ENCODE results near the gene FRYL.

The FRYL gene

GRCh38 chr4:48570646-48571220 is 209.3 kb downstream of the FRYL start:
- DNase-seq (ENCODE audit: low read depth in 2 of 3, low spot score in 1 of 3) = no peak

- DNase-seq (ENCODE audit: low read depth in 2 of 3, low spot score in 1 of 3) = no peak
Measured at GRCh38 chr4:48566034-48566384, 214.1 kb downstream of the FRYL start.

GRCh38 chr4:48565362-48566033 is 214.6 kb downstream of the FRYL start:
- DNase-seq (ENCODE audit: low read depth in 2 of 3, low spot score in 1 of 3) = no peak

GRCh38 chr4:48564151-48564550 is 215.9 kb downstream of the FRYL start:
- no peak for DNase-seq (ENCODE audit: low read depth in 2 of 3, low spot score in 1 of 3)

GRCh38 chr4:48558819-48559218 is 221.3 kb downstream of the FRYL start:
- DNase-seq (ENCODE audit: low read depth in 2 of 3, low spot score in 1 of 3) = no peak

GRCh38 chr4:48558026-48558425 is 222.1 kb downstream of the FRYL start:
- no peak for DNase-seq (ENCODE audit: low read depth in 2 of 3, low spot score in 1 of 3)

- DNase-seq (ENCODE audit: low read depth in 2 of 3, low spot score in 1 of 3) = no peak
Measured at GRCh38 chr4:48557478-48557877, 222.6 kb downstream of the FRYL start.

GRCh38 chr4:48556268-48556667 is 223.8 kb downstream of the FRYL start:
- DNase-seq (ENCODE audit: low read depth in 2 of 3, low spot score in 1 of 3) = no peak

- no peak for DNase-seq (ENCODE audit: low read depth in 2 of 3, low spot score in 1 of 3)
Measured at GRCh38 chr4:48554606-48555005, 225.5 kb downstream of the FRYL start.

GRCh38 chr4:48553720-48554119 is 226.4 kb downstream of the FRYL start:
- DNase-seq (ENCODE audit: low read depth in 2 of 3, low spot score in 1 of 3) = no peak

GRCh38 chr4:48546336-48546735 is 233.7 kb downstream of the FRYL start:
- DNase-seq (ENCODE audit: low read depth in 2 of 3, low spot score in 1 of 3) = peak in 2 of 3 donors; percentile 5 to 6

- no peak for DNase-seq (ENCODE audit: low read depth in 2 of 3, low spot score in 1 of 3)
Measured at GRCh38 chr4:48543796-48544195, 236.3 kb downstream of the FRYL start.

GRCh38 chr4:48542888-48543287 is 237.2 kb downstream of the FRYL start:
- no peak for DNase-seq (ENCODE audit: low read depth in 2 of 3, low spot score in 1 of 3)

GRCh38 chr4:48539597-48539996 is 240.5 kb downstream of the FRYL start:
- no peak for DNase-seq (ENCODE audit: low read depth in 2 of 3, low spot score in 1 of 3)

- DNase-seq (ENCODE audit: low read depth in 2 of 3, low spot score in 1 of 3) = no peak
Measured at GRCh38 chr4:48538358-48538757, 241.7 kb downstream of the FRYL start.

- DNase-seq (ENCODE audit: low read depth in 2 of 3, low spot score in 1 of 3) = no peak
Measured at GRCh38 chr4:48526406-48526805, 253.7 kb downstream of the FRYL start.

GRCh38 chr4:48518143-48518542 is 261.9 kb downstream of the FRYL start:
- no peak for DNase-seq (ENCODE audit: low read depth in 2 of 3, low spot score in 1 of 3)

GRCh38 chr4:48509543-48509942 is 270.5 kb downstream of the FRYL start:
- no peak for DNase-seq (ENCODE audit: low read depth in 2 of 3, low spot score in 1 of 3)

GRCh38 chr4:48506716-48507115 is 273.4 kb downstream of the FRYL start:
- DNase-seq (ENCODE audit: low read depth in 2 of 3, low spot score in 1 of 3) = no peak

GRCh38 chr4:48504352-48504751 is 275.7 kb downstream of the FRYL start:
- no peak for DNase-seq (ENCODE audit: low read depth in 2 of 3, low spot score in 1 of 3)

GRCh38 chr4:48504026-48504330 is 276.1 kb downstream of the FRYL start:
- DNase-seq (ENCODE audit: low read depth in 2 of 3, low spot score in 1 of 3) = no peak

GRCh38 chr4:48503233-48504025 is 276.6 kb downstream of the FRYL start:
- DNase-seq (ENCODE audit: low read depth in 2 of 3, low spot score in 1 of 3) = no peak
